Measurements from ENCODE around the gene INSRR.

GRCh38 chr1:156887317-156887716, 28.4 kb upstream of the INSRR start:
- TF ChIP-seq CTCF (IDR thresholded peaks at IDR 0.05) (no peak), REST (IDR thresholded peaks at IDR 0.05; ENCODE audit: insufficient read depth in 1 of 2, low read depth in 2 of 2, low read length in 1 of 2) (no peak)
